ENCODE data around the gene APOOL.

The APOOL gene

DNA sequence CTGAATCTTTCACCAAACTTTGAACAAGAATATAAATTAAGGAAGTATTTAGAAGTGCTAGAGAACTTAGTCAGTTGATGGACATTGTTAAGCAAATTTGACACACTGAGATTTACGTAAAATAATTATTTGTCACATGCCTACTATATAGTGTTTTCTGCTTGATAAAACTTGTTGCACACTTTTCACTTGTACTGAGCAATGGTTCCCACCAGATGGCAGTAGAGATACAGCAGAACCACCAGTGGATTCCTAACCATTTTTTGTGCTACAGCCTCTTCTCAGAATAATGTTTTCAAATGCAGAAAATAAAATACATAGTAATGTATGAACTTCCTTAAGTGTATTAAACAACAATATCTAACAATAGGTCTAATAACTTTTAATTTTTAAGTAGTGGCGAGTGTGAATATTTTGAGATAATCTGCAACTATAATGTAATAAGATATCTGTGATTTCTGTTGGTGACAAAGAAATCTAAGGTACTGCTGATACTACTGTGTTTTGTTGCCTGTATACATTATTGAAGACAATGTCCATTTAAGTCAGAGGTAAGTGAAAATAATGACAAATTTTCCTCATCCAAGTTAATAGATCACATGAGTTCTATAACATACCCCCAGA, 81.2 kb downstream of the APOOL start:
- no peak for DNase-seq (ENCODE audit: low read depth)

DNA sequence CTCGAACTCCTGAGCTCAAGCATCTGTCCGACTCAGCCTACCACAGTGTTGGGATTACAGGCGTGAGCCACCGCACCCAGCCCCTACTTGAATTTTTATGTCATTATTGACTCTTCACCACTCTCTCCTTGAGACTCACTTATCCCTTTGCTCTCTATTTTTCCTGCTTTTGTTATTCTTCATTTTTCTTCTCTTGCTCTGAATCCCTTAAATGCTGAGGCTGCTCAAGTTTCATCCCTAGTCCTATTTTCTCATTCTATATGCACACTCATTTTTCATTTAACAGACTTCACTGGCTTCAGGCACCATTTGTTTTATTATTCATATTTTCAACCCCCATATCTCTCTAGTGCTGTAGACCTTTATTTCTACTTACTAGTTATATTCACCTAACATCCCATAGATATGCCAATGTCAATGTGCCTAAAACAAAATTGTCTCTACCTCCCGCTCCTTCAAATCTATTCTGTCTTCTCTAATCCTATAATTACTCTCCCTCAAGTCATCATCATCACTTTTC, 85.7 kb downstream of the APOOL start:
- no peak for DNase-seq (ENCODE audit: low read depth)

DNA sequence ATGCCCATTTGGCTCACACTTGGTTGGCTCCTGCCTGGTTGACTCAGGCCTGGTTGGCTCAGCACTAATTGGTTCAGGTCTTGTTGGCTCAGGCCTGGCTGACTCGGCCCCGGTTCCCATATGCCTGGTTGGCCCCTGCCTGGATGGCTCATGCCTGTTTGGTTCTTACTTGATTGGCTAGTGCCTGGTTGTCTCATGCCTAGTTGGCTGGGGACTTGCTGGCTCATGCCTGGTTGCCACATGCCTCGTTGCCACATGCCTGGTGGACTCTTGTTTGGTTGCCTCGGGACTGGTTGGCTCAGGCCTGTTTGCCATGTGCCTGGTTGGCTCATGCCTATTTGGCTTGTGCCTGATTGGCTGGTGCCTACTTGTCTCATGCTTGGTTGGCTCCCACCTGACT, 103.7 kb downstream of the APOOL start:
- no peak for DNase-seq (ENCODE audit: low read depth)

DNA sequence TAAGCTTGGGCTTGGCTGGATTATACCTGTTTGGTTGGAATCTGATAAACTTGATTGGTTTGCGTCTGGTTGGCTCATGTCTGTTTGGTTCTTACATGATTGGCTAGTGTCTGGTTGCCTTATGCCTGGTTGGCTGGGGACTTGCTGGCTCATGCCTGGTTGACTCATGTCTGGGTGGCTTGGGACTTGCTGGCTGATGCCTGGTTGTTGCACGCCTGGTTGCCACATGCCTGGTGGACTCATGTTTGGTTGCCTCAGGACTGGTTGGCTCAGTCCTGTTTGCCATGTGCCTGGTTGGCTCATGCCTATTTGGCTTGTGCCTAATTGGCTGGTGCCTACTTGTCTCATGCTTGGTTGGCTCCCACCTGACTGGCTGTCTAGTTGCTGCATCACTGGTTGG, 104.5 kb downstream of the APOOL start:
- DNase-seq (ENCODE audit: low read depth): no peak

DNA sequence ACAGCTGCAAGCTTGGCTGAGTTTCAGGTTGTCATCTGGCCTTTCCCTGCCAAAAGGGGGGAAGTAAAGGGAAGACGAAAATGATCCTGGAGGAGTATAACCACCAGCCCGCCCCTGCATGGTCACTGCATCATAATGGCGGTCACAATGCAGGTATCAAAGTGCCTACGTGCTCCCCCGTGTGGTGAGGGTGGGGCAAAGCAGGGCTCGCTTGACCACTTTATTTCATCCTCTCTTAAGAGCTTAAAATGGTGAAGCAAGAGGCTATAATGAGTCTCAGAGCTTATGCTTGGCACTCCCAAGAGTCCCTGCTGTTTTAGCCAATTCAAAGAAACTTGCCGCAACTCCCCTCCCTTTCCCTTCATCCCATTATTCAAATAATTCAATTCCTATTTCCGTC, 105.6 kb downstream of the APOOL start:
- no peak for DNase-seq (ENCODE audit: low read depth)

DNA sequence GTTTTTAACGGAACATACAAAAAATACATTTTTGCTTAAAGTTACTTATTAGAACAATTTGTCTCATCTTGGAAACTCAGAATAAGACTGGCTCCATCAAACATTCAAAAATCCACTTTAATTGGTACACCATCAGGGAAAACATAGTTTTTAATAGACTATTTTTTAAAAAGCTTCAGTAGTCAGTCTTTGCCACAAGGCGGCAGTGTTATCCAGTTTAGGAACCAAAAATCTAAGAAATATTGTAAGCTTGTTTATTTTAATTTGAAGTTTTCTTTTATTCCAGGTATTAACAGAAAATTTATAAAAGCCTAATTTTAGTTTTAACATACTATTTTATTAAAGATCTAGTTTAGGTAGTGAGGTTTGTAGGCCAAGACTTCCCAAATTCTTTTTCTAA, 107.7 kb downstream of the APOOL start:
- DNase-seq (ENCODE audit: low read depth): no peak

DNA sequence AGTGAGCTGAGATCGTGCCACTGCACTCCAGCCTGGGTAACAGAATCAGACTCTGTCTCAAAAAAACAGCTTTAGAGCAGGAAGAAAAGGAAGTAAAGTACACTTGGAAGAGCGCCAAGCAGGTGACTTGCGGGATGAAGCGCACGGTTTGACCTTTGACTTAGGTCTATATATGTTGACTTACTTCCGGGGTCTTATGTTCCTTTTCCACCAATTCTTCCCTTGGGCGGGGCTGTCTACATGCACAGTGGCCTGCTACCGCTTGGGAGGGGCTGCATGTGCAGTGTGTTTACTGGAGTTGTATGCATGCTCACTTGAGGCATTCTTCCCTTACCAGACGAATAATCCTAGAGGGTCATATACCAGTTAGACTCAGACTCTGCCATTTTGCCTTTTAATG, 108.6 kb downstream of the APOOL start:
- no peak for DNase-seq (ENCODE audit: low read depth)

DNA sequence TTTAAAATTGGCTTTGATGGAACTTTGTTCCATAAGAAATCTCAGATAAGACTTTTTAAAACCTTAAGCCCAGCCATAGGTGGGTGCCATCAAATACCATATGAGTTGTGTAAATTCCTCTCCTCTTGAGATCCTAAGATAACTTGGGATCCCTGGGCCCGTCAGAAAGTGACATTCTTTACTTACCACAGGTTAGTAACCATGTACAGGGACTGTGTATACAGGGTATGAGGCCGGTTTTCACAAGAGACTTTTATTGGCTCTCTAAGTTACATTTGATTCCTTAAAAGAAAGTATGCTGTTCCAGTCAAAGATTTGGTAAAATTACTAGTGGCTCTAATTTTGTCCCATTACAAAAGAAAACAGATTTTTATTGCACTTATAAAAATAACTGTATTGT, 110.1 kb downstream of the APOOL start:
- no peak for DNase-seq (ENCODE audit: low read depth)

DNA sequence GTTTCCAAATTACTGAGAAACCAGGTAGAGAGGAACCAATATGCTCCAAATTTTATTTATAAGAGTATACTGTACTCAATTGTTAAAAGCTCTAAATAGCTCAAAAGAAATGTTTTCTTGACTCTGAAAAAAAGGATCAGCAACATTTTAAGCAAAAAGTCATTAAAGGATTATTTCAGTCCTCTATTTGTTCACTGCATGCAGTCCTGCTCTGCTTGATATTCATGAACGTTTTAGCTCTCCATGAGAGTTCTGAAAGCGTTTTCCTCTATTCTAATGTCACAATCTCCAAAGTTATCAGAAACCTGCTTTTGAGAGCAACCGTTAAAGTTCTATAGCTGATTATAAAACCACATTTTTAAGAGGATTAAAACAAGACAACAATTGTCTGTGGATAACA, 110.5 kb downstream of the APOOL start:
- DNase-seq (ENCODE audit: low read depth): no peak

DNA sequence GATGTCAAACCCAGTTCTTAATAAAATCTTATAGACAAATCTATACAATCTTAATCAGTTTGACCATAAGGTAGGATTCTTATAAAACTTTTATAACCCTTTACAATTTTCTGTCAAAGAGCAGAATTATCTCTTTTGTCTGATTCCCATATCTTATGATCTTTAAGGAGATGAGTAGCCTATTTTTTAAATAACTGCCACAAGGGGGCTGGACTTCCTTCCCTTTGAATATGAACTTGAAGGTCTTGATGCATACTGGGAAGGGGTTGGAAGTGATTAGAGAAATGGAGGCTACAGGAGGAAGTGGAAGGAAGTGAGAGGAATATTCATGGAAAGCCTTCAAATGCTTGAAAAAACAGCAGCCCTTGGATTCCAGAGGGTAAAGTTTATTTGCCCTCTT, 111.1 kb downstream of the APOOL start:
- DNase-seq (ENCODE audit: low read depth): no peak

DNA sequence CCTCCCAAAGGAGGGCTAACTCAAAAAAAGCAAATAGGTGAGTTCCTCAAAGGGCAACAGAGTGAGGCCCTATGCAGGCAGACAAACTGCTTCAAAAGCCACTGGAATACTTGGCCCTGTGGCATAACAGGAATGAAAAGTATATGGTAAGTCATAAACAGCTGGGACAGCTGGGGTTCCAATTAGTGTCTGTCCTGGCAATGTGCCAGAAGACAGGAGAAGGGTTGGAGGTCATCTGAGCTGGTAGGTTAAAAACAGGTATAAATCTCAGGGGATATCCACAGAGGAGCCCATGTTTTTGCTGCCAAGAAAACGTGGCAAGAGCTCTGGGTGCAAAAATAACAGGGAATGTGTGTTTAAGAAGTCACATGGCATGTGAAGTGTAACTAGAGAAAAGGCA, 111.6 kb downstream of the APOOL start:
- DNase-seq (ENCODE audit: low read depth): no peak

DNA sequence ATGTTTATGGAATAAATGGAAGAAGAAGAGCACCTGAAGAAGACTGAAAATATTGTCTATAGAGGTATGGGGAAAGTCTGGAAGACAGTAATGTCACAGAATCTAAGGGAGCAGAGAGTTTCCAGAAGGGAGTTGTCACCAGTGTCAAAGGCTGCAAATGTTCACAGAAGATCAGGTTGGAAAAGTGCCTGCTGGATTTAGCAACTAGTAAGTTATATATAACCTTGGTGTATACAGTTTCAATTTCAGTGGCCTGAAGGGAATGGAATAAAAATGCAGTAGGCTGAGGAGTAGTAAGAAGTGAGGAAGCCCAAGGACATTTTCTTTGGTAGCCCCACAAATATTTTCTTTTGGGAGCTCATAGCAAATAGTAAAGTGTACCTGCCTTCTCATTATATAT, 132.7 kb downstream of the APOOL start:
- DNase-seq (ENCODE audit: low read depth): no peak

DNA sequence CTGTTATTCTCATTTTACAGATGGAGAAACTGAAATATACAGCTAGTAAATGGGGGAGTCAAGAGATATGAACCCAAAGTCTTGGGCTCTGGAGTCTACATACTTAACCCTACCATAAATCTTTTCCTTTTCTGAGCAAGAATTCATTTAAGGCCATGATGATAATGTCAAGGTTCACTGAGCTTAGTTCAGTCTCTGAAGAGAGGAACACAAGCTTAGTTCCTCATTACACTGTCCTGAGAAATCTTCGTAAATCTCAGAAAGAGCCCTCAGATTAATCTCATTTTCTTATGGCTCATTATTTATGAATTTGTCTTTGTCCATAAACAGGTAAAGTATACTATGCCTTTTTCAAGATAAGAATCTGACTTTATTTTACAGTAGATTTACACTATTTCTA, 135.7 kb downstream of the APOOL start:
- DNase-seq (ENCODE audit: low read depth): no peak

DNA sequence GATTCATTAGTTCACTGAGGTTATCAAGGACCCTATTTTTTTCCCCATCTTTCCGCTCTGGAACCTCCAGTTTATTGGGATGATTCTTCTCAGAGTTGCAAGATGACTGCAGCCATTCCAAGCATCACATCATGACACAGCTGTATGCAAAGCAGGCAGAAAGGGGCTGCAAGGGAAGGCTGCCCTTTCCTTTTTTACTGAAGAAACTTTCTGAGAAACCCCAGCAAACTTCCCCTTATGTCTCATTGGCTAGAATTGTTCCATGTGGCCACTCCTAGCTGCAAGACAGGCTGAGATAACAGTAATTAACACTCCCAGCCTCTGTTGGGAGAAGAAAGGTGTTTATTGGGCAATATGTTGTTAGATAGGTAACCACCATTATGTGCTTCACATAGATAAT, 137.3 kb downstream of the APOOL start:
- no peak for DNase-seq (ENCODE audit: low read depth)

Measured in stimulated activated CD8-positive, alpha-beta memory T cell treated with anti-CD3 and anti-CD28 coated beads, Interleukin-15, amount 100 ng/mL, for 24 hours (primary cell).